Measurements from ENCODE around the gene RNF125.
A peak's percentile ranks its signal among the peaks of the same experiment; 100 is the strongest.

The RNF125 gene

DNA sequence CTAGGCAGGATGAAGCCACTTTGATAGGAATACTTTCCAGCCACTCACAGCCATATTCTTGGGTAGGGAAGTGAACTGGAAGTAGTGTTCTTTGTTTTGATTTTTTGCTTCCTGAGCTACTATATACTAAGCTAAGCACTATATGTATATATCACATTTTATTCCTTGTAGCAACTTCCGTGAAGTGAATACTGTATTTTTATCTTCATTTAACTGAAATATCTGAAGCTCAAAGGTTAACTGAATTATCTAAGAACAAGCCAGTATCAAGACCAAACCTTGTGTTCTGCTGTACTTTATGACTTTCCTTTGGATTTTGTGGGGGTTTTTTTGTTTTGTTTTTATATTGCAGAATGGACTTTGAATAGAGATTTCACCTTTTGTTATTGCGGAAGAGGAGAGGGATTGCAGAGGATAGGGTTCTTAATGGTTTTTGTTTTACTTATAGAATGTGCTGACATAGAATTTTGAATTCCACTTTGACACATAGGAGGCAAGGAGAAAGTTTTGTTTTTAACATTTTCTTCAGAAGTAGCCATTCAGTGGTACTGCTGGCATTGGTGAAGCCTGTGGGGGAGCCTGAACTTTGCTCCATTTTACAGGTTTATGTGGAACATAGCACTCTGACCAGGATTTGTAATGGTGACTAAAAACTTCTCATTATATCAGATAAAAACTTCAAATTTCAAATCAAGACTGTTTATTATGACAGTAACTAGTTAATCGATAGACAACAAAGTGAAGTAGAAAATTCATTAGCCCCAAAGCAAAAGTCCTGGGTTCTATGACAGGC lies 48.9 kb downstream of the RNF125 start:
- TF ChIP-seq, protein P1, sequence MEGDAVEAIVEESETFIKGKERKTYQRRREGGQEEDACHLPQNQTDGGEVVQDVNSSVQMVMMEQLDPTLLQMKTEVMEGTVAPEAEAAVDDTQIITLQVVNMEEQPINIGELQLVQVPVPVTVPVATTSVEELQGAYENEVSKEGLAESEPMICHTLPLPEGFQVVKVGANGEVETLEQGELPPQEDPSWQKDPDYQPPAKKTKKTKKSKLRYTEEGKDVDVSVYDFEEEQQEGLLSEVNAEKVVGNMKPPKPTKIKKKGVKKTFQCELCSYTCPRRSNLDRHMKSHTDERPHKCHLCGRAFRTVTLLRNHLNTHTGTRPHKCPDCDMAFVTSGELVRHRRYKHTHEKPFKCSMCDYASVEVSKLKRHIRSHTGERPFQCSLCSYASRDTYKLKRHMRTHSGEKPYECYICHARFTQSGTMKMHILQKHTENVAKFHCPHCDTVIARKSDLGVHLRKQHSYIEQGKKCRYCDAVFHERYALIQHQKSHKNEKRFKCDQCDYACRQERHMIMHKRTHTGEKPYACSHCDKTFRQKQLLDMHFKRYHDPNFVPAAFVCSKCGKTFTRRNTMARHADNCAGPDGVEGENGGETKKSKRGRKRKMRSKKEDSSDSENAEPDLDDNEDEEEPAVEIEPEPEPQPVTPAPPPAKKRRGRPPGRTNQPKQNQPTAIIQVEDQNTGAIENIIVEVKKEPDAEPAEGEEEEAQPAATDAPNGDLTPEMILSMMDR (IDR thresholded peaks at IDR 0.05; ENCODE audit: low read depth, low read length): no peak
- no peak overlapping the region for H3K4me3 ChIP-seq (replicated peaks in 1 of 2; ENCODE audit: low read depth in 2 of 2, low read length in 2 of 2)
- DNase-seq (ENCODE audit: low read depth in 2 of 2): no peak

DNA sequence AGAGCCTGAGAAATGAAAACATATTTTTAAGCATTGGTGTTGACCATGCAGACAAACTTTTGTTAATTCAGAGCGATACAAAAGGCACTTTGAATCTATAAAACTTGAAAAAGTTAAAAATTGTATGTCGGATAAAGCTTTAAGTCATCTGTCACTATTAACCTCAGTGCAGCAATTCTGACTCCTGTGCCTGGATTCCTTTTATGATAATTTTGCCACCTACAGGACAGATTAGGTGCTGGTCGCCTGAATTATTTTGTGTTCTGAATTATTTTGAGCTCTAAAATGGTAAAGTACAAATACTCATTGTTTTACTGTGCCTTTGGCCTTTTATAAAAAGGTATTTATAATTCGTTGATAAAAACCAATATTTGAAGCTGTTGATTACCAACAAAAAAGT lies 53.7 kb downstream of the RNF125 start:
- TF ChIP-seq, protein P1 (IDR thresholded peaks at IDR 0.05; ENCODE audit: low read depth, low read length): peak; percentile 30
- peak in 1 of 2 donors; percentile 11 for DNase-seq (ENCODE audit: low read depth in 2 of 2)
- no peak overlapping the region for H3K4me3 ChIP-seq (replicated peaks in 1 of 2; ENCODE audit: low read depth in 2 of 2, low read length in 2 of 2)

DNA sequence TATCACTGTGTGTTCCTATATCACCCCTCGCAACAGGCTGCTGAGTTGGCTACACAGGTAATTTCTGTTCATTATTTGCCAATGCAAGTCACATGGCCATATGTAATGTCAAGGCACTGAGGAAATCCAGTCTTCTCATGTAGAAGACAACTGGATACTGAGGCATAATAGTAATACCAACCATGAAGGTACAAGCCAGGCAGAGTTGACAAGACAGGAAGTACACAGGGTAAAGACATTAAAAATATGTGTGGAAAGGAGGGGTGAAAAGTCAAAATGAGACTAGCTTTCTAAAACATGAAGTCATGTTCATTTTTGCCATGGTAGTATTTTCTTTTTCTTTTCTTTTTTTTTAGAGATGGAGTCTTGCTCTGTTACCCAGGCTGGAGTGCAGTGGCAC lies 55.6 kb downstream of the RNF125 start:
- no peak for DNase-seq (ENCODE audit: low read depth in 2 of 2)
- TF ChIP-seq, protein P1 (IDR thresholded peaks at IDR 0.05; ENCODE audit: low read depth, low read length): no peak
- no peak overlapping the region for H3K4me3 ChIP-seq (replicated peaks in 1 of 2; ENCODE audit: low read depth in 2 of 2, low read length in 2 of 2)

DNA sequence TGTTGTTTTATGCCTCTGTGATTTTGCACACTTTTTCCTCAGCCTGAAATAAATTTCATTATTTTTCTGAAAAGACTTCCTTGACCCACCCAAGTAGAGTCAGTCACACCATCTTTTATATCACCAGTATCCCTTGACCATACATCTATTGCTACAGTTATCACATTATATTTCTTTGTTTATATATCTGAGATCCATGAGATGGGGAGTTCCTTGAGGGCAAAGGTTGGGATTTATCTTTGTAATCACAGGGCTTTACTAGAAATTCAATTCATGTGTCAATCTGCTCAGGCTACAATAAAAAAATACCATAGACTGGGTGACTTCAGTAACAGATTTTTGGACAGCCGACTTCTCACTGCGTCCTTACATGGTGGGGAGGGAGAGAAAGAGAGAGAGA lies 60.2 kb downstream of the RNF125 start:
- TF ChIP-seq, protein P1 (IDR thresholded peaks at IDR 0.05; ENCODE audit: low read depth, low read length): no peak
- no peak for DNase-seq (ENCODE audit: low read depth in 2 of 2)

DNA sequence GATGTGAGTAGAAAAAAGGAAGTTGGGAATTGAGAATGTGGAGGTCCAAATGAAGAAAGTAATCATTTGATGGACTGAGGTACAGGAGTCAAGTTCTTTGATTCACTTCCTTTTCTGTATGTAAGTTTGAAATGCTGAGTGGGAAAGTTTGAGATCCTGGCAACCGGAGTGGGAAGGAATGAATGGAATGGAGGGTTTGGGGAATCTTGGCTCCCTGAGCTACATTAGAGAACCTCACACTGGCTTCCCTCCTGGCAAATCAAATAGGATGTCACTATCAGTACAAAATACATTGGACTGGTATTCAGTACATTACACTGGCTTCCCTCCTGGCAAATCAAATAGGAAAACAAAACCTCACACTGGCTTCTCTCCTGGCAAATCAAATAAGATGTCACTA lies 63.3 kb downstream of the RNF125 start:
- no peak overlapping the region for H3K4me3 ChIP-seq (replicated peaks in 1 of 2; ENCODE audit: low read depth in 2 of 2, low read length in 2 of 2)
- peak in 1 of 2 donors; percentile 75 for DNase-seq (ENCODE audit: low read depth in 2 of 2)
- TF ChIP-seq, protein P1 (IDR thresholded peaks at IDR 0.05; ENCODE audit: low read depth, low read length): no peak

More for the DNA sequence above, 60.2 kb downstream of the RNF125 start:
- no peak overlapping the region for H3K4me3 ChIP-seq (replicated peaks in 1 of 2; ENCODE audit: low read depth in 2 of 2, low read length in 2 of 2)

DNA sequence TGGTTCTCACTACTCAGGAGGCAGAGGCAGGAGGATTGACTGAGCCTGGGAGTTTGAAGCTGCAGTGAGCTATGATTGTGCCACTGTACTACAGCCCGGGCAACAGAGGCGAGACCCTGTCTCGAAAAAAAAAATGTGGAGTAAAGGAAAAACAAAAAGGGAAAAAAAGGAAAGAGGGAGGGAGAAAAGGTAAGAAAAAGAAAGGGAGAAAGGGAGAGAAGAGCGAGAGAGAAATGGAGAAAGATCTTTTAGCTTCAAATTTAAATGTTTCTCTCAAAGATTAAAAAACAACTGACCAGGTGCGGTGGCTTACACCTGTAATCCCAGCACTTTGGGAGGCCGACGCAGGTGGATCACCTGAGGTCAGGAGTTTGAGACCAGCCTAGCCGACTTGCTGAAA lies 65.2 kb downstream of the RNF125 start:
- TF ChIP-seq, protein P1 (IDR thresholded peaks at IDR 0.05; ENCODE audit: low read depth, low read length): no peak
- H3K4me3 ChIP-seq (replicated peaks in 1 of 2; ENCODE audit: low read depth in 2 of 2, low read length in 2 of 2): no peak overlapping the region
- no peak for DNase-seq (ENCODE audit: low read depth in 2 of 2)

All from cardiac fibroblast (primary cell).